ENCODE data around the gene ECI1.
"Not testable (repeated sequence)": the region's sequence is repeated elsewhere in the genome, so short reads cannot be mapped to it uniquely, and the experiment has no call there.

ECI1 gene

DNA sequence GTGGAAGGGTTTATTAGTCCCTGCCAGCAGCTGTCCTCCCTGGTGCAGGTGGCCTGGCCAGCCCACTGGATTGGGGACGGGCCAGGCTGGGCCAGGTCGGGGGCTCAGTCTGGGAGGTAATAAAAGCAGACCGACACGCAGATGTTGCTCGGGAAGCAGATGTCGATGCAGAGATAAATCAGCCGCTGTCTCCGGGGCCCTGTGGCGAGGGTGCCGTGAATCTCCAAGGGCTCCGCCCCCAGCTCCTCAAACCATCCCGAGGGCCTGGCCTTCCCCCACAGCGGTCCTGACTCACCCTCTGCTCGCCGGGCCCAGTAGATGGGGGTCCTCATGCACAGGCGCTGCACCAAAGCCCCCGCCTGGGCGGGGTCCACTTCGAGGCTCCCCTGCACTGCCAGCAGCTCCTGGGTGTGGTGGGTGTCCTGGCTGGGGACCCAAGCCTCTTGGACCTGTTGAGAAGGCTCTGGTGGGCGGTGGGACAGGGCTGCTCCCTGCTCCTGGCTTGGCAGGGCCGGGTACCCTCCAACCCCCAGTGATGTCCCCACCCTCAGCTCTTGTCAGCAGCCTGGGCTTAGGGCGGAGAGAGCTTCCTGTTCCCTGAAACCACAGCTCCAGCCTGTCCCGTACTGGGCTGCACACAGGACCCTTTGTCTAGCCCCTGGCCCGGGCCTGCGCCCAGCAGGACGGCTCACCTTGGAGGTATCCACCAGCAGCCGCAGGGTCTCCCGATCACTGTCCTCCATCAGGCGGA is 42.0 kb downstream of the ECI1 start:
- DNase-seq: no peak

DNA sequence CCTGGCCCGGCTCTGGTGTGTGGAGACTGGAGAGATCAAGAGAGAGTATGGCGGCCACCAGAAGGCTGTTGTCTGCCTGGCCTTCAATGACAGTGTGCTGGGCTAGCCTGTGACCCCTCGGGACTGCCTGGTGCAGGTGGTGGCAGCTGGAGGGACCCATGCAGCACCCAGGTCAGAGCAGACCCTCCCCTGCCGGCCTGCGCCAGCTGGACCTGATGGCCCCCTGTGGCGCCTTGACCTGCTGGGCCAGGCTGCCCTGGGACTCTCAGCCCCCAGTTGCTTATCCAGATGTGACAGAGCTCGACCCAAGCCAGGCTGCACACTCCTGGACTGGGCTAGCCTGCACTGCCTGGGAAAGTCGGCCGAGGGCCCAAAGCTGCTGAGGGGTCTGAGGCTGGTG is 42.6 kb downstream of the ECI1 start:
- no peak for DNase-seq

DNA sequence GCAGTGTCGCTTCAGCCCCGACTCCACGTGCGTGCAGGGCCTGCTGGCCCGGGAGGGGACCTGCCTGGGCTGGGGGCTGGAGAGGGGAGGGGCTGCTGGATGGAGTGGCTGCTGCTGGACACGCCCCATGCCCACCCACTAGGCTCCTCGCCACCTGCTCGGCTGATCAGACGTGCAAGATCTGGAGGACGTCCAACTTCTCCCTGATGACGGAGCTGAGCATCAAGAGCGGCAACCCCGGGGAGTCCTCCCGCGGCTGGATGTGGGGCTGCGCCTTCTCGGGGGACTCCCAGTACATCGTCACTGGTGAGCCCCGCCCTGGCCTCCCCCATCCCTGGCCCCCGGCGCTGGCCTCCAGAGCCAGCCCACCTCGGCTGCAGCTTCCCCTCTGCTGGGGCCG is 43.1 kb downstream of the ECI1 start:
- no peak for DNase-seq

DNA sequence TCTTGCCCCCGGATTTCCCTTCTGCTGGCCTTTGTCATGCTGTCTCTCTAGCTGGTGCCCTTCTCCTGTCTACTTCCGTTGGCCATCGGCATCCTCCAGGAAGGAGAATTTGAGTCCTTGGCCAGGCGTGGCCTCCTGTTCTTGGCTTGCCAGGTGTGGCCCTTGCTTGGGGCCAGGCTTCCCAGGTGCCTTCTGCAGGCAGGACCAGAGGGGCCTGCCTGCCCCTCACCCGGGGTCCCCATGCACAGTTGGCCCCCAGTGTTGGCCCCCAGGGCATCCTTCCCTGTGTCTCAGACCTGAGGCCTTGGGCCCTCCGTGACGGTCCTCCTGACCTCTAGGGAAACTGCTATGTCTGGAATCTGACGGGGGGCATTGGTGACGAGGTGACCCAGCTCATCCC is 43.5 kb downstream of the ECI1 start:
- no peak for DNase-seq

DNA sequence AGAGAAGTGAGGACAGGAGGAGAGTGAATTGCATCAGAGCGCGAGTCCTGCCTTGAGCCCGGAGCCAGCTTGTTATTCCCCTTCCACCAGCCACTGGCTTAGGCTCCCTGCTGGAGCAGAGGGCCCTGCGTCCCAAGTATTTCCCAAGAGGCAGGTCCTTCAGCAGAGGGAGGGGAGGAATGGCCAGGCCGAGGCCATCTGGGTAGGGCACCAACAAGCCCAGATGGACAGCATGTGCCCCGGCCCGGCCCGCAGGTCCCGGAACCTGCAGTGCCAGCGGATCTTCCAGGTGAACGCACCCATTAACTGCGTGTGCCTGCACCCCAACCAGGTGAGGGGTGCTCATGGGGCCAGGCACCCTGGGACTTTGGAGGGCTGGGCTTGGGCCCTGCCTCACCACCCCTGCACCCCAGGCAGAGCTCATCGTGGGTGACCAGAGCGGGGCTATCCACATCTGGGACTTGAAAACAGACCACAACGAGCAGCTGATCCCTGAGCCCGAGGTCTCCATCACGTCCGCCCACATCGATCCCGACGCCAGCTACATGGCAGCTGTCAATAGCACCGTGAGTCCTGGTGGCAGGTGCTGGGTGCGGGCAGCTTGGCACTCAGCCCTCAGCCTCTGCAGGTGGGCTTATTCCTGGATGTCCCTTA is 44.5 kb downstream of the ECI1 start:
- DNase-seq: no peak

DNA sequence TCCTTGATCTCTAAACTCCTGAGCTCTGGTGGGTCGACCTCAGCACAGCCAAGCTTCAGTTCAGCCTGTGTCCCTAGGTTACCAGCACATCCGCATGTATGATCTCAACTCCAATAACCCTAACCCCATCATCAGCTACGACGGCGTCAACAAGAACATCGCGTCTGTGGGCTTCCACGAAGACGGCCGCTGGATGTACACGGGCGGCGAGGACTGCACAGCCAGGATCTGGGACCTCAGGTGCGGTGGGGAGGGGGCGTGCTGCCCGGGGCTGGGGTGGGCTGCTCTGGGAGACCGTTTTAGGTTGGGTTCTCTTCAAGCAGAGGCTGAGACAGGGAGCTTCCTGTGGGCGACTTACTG is 45.0 kb downstream of the ECI1 start:
- no peak for DNase-seq

DNA sequence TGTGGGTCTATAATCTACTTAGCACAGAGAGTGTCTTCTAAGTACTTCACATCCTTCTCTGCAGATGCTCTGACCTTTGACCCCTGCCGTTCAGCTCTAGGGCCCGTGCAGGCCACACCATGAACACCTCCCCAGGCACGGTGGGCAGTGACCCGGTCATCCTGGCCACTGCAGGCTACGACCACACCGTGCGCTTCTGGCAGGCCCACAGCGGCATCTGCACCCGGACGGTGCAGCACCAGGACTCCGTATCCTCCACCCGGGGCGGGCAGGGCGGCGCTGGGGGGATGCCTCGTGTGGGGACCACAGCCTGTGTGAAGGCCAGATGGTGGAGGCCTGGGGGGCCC is 45.4 kb downstream of the ECI1 start:
- DNase-seq: no peak

DNA sequence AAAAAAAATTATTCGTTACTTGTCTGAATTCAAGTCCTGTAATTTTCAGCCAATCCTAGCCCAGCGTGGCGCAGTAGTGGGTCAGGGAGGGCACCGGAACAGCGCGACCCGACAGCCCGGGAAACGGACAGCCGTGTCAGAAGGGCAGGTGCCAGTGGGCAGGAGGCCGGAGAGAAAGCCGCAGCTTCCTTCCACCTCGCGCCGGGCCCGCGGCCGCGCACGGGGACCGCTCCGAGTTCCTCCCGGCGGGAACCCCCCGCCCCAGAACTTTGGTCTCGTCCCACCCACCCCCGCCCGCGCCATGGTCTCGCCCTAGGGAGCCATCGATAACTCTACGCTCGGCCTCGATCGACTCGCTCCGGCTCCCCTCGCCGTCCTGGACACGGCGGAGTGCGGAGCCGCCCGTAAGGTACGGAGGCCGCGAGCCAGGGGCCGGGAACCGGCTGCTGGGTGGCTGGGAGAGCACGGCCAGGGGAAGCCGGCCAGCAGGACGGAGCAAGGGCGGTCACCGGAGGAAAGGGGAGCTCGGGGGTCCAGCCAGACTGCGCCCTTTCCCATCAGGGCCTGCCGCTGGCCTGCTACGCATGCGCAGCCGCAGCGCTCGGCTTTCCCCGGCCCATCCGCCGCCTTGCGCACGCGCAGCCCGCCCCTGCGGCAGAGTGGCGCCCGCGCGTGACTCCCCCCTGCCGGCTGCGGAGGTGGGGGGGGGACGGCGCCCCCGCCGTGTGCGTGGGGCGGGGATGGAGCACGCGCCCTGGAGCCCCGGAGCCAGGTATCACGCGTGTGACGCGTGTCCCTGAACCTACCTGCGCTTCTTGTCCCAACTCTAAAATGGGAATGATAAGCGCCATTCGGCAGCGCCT is 46.1 kb downstream of the ECI1 start, which contains the start of gene MLST8:
MLST8 (plus strand) TSS at position 351 of the 863 bp plus-strand sequence. CDS start 632 bp downstream, outside the sequence.
- DNase-seq: peak; percentile 87

DNA sequence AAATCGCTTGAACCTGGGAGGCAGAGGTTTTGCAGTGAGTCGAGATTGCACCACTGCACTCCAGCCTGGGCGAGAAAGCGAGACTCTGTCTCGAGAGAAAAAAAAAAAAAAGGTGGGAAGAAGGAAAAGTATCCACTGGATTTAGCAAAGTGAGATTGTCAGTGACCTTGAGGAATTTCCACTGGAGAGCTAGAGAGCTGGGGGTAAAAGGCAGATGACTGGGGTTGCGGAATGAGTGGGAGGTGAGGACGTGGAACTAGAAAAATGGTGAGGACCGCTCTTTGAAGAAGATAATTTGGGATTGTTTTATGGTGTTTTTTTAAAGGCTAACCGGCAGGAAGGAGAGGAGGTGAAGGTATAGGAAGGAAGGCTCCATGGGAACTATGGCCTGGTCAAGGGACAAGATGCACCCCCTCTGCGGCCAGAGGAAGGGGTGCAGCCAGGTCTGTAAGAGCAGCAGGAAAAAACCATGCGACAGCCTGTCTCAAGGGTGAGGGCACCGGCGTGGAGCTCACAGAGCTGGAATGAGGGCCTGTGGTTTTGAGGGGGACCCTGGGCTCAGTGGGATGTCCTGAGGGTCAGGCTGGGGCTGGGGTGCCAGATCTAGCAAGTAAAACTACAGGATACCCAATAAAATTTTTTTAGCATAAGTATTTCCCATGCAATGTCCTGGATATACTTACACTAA is 46.8 kb downstream of the ECI1 start:
- DNase-seq: no peak

DNA sequence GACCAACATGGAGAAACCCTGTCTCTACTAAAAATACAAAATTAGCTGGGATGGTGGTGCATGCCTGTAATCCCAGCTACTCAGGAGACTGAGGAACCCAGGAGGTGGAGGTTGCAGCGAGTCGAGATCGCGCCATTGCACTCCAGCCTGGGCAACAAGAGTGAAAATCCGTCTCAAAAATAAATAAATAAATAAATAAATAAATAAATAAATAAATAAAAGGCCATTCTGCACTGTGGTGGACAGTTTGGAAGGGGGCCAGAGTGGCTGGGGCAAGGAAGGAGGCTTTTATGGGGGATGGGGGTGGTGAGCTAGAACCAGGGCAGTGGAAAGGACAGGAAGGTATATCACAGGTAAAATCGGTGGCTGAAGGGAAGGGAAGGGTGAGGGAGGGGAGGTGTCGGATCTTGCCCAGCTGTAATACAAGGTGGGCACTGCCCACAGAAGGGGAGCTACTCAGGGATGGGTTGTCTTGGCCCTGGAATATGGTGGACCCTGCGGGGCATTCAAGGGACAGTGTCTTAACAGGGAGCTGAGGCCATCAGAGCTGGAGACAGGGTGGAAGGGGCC is 48.2 kb downstream of the ECI1 start:
- not testable (repeated sequence) for DNase-seq

DNA sequence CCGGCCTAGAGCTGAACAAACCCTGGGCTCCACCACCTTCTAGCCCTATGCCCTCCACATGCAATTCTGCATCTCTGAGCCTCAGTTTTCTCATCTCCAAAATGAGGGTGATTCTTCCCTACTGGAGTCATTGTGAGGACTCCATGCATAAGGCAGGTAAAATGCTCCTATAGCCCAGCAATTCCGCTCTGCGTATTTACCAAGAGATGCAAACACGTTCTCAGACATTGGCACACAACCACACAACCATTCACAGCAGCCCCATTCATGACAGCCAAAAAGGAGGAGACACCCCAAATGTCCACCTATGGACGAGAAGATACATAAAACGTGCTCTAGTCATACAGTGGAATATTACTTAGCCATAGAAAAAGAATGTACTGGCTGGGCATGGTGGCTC is 51.1 kb downstream of the ECI1 start:
- DNase-seq: no peak

DNA sequence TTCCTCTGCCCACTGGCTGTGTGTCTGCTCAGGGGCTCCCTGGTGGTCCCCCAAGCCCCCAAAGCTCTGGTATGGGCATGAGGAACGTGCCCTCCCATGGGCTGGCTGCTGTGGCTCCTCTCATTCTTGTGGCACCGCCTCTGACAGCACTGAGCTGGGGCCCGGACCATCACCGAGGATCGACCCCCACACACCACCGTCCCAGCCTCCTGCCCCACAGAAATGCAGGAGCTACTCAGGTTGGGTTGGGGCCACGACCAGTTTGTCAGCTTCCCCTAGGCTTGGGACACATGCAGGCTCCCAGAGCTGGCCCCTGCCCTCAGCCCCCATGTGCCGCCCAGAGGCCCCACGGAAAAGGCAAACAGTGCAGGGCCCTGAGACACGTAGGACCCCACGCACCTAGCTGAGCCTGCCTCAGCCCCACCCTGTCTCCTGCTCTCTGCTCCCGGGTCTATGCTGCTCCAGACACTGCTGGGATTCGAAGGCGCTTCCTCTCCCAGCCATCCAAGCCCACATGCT is 51.7 kb downstream of the ECI1 start:
- DNase-seq: no peak

DNA sequence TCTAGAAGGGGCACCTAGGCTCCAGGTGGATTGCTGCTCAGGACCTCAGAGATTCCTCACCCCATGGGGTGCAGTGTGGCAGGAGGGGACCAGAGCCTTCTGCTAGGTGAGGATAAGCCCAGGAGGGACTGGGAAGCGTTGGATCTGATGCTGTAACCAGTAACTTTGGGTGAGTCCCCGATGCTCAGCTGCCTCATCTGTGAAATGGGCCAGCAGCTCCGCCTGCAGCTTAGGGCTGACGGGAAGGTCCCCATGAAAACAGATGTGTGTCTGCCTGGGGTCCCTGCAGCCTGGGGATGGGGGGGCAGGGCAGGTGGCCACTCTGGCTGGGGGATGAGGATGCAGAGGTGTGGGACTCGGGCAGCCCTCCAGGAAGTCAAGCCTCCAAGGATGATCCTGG is 52.3 kb downstream of the ECI1 start:
- no peak for DNase-seq

DNA sequence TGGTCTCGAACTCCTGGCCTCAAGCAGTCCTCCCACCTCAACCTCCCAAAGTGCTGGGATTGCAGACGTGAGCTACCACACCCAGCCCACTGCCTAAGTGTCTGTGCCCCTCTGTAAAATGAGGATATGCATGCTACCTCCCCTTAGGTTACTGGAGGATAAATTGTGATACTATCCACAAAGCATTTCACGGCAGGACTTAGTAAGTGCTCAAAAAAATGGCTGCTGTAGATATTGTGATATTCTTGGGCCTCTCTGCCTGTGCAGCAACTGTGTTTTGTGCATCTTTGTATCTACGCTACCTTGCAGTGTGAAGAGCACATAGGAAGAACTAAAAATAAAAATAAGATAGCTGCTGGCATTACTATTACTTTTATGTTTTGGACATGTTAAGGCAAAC is 53.1 kb downstream of the ECI1 start:
- no peak for DNase-seq

DNA sequence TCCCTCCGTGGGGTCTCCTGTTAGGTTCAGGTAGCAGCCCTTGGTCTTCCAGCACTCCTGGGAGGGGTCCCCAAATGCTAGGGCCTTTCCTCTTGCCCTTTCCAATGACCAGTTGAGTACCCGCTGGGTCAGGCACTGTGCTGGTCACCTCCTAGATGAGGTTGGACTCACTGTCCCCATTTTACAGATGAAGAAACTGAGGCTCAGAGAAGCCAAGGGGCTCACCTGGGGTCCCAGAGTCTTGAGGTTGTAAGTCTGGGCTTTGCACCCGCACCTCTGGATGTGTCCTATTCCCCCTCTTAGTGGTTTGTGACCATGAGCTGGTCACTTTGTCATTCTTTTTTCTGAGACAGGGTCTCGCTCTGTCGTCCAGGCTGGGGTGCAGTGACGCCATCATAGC is 53.6 kb downstream of the ECI1 start:
- no peak for DNase-seq

DNA sequence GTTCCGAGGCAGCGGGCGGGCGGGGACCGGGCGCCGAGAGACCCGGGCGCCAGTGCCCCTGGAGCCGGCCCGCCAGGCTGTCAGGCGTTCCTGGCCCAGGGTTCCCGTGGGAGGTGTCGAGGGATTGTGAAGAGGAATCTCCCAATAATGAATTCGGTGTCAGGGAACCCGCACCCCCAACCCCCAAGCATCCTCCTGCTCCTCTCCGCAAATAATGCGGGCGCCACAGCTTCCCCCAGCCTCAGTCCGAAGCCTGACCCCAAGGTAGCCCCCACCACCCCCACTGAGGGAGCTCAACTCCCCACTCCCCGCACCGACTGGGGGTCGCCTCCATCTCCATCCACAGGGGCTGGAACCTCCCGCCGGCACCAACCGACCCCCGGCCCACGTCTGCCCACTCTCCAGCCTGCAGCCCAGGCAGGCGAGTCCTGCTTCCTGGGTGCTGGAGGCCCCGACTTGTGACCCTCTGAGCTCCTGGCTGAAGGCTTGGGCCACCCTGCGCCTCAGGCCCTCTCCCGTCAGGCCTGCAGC is 54.3 kb downstream of the ECI1 start:
- no peak for DNase-seq

DNA sequence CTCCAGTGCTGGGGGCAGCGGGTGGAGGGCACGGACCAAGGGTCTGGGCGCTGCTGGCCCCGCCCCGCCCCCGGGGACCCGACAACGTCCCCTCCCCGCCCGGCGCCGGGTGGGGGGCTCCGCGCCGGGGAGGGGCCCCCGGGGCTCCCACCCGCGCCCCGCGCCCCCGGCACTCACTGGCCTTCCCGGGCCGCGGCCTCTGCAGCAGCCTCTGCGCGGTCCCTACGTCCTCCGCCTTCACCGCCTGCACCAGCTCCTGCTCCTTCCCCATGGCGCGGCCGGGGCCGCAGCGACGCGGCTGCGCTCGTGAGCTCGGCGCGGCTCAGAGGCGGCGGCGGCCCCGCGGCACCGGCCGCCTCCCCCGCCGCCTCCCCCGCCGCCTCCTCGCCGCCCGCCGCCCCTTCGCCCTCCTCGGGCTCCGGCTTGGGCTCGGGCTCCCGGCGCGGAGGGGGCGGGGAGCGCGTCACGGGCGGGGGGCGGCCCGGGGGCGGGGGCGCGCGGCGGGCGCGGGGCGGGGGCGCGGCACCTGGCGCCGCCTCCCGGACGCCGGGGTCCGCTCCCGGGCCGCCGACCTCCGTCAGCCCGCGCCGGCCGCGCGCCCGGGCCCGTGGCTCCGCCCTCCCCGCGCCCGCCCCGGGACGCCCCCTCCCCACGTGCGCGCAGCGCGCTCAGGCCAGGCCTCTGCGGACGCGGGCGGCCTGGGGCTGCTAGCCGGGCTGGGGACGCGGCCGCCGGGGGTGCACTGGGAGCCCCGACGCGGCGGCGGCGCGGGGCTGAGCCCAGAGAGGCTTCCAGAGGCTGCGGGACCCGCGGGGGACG is 55.0 kb downstream of the ECI1 start, which contains the start of gene CASKIN1:
CASKIN1 (minus strand) TSS at position 444 of the 819 bp plus-strand sequence; CDS start at position 271, 173 bp downstream.
- DNase-seq: no peak

DNA sequence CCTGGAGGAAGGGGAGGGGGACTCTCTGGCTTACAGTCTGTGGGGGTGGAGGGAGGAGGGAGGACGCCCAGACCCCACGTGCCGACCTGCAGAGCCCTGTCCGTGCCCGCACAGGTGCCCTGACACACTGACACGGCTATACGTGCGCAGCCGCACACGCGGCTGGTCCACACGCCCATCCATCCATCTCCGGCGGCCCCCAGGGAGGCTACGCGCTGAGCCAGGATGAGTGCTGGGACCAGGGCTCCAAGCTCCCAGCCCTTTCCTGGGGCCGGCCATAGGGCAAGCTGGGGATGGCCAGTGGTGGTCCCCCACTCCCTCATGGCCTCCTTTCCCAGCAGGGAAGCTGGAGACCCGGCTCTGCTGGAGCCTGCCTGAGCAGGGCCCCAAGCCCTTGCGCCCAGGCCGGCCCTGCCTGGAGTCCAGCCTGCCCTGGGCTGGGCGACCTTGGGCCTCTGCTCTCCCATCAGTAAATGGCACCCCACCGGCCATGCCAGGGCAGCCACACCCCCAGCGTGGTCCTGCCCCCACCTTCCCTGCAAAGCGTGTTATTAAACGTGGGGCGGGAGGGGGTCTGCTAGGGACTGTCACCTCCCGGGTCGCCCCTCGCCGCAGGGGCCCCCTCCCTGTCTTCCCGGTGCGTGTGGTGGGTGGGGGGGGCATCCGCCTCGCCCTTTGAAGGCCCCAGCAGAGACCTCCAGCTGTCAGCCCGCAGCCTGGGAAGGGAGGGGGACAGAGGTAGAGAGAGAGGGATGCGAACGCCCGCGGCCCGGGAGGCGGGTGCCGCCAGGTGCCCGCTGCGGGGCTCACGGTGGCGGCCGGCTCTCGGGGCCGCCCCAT is 55.8 kb downstream of the ECI1 start:
- DNase-seq: no peak

DNA sequence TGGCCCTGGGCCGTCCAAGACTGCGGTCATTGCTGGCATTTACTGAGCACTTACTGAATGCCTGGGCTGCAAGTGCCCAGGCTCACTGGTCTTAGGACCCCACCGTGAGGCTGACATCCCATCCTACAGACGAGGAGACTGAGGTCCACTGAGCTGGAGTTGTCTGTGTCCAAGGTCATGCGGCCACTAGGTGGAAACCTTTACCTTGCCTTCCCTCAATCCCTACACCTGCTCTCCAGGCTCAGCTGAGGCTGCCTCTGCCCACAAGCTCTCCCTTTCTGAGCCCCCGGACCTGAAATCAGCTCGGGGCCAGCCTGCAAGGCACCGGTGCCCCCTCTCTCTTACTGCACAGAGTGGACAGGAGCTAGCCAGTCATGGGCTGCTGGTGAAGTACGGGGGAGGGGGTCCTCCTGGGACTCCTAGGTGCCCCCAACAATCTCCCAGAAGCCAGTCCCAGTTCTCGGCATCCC is 56.5 kb downstream of the ECI1 start:
- DNase-seq: peak; percentile 69

DNA sequence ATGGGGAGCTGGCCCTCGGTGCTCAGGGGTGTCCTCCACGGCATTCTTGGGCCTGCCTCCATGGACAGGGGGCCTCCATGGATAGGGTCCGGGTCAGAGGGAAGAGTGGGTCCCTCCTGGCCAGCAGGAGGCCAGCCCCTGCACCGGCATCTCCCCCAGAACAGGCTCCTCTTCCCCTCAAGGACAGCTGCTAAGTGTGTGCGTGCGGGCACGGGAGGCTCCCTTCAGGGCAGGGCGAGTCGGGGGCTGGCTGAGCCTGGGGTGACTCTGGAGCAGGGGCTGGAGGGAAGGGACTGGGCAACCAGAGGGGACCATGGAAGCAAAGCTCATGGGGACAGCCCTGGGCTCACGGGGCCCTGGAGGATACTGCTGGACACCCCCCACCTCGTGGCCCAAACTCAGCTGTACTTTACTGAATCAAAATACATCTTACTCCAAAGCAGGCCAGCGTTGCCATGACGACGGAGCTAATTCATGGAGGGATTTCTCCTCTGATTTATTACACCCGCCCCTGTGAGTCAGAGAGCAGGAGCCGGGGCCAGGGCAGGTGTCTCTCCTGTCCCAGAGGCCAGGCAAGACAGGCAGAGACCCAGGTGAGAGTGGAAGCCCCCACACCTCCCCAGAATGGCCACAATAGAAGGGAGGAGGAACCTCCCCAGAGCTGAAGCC is 57.1 kb downstream of the ECI1 start:
- peak; percentile 47 for DNase-seq

All from hematopoietic multipotent progenitor cell treated with erythropoietin and hydrocortisone succinate and interleukin-3 and kit ligand, for 8 days (in vitro differentiated cells).